Brain microvascular endothelial cell (primary cell): ENCODE measurements around the gene DUT.

Source experiments
- DNase-seq: peaks from one replicate; pipeline ENCODE4 v3.0.0-alpha.2; 2020
- H3K27ac ChIP-seq: fragments of 250-450 bp; sonication (Bioruptor Pico); 2 replicates; pipeline ENCODE4 v1.5.1; 2020; ENCODE audit warnings: mild to moderate bottlenecking, moderate library complexity
- H3K27me3 ChIP-seq: fragments of 250-450 bp; sonication (Bioruptor Pico); replicated peaks from 2 replicates; pipeline ENCODE4 v1.5.1; 2020; ENCODE audit warnings: mild to moderate bottlenecking
- H3K36me3 ChIP-seq: fragments of 250-450 bp; sonication (Bioruptor Pico); replicated peaks from 2 replicates; pipeline ENCODE4 v1.5.1; 2020; ENCODE audit warnings: mild to moderate bottlenecking
- H3K4me3 ChIP-seq: 2 replicates; pipeline ENCODE4 v1.5.1; 2011; ENCODE audit warnings: low read depth, mild to moderate bottlenecking, control low read depth, low read length, moderate library complexity
- in situ Hi-C: cut with HindIII; loops from 2 replicates; pipeline ENCODE4 v1.10.0; 2017; ENCODE audit warnings: low sequenced_read_pairs, low pct_ligation_motif_present
- TF ChIP-seq, protein P1 (sequence below): IDR thresholded peaks from 2 replicates; pipeline ENCODE4 v1.5.1; 2011; ENCODE audit warnings: low read depth, mild to moderate bottlenecking, moderate library complexity, low read length, control low read depth, inconsistent platforms; ENCODE audit errors: missing control alignments

Gene DUT

DNA sequence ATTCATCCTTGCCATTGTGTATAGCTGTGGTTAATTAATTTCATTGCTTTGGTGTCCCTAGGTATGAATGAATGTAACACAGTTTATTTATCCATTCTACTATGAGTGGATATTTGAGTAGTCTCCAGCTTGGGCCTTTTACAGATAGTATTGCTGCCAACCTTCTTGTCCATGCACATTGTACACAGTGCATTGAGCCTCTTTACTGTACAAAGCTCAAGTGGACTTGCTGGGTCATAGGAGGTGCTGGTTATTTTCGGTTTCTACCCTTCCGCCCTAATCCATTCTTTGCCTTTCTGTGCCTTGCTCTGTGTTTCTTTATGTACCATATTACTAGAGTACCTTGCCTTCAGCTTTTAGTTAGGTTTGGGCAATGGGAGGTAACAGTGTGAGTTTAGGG lies 60.7 kb downstream of the DUT start:
- no peak for DNase-seq
- Histone ChIP-seq H3K36me3 (no peaks in the 10 kb centered on the region), H3K4me3 (no peak overlapping the region), H3K27ac (no peak overlapping the region), H3K27me3 (no peaks in the 10 kb centered on the region)
- TF ChIP-seq, protein P1, sequence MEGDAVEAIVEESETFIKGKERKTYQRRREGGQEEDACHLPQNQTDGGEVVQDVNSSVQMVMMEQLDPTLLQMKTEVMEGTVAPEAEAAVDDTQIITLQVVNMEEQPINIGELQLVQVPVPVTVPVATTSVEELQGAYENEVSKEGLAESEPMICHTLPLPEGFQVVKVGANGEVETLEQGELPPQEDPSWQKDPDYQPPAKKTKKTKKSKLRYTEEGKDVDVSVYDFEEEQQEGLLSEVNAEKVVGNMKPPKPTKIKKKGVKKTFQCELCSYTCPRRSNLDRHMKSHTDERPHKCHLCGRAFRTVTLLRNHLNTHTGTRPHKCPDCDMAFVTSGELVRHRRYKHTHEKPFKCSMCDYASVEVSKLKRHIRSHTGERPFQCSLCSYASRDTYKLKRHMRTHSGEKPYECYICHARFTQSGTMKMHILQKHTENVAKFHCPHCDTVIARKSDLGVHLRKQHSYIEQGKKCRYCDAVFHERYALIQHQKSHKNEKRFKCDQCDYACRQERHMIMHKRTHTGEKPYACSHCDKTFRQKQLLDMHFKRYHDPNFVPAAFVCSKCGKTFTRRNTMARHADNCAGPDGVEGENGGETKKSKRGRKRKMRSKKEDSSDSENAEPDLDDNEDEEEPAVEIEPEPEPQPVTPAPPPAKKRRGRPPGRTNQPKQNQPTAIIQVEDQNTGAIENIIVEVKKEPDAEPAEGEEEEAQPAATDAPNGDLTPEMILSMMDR = no peak
- in situ Hi-C loops = no loop called here

DNA sequence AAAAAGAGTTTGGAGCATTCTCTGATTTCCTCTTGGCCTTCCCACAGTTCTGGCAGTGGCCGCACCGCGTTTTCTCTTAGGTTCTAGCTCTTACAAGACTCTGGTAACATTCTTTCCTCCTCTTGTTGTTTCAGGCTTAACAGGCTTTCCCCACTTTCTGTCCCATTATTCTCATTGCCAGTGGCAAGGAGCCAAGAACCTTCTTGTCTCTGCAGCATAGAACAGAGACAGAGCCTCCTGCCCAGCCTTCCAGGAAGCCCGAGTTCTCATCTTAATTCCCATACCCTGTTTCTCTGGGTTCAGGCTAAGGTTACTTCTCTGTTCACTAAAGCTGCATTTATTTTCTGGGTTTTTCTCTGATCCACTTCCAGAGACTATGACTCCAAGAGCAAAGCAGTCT lies 61.1 kb downstream of the DUT start:
- in situ Hi-C loops = no loop called here
- Histone ChIP-seq H3K27ac (no peak overlapping the region), H3K27me3 (no peaks in the 10 kb centered on the region), H3K4me3 (no peak overlapping the region), H3K36me3 (no peaks in the 10 kb centered on the region)
- DNase-seq = no peak
- TF ChIP-seq, protein P1 = no peak
